NOMO-1 (cell line): Measurements from ENCODE around the gene TIAM2.
A peak's percentile ranks its signal among the peaks of the same experiment; 100 is the strongest.
"Not testable (repeated sequence)": the region's sequence is repeated elsewhere in the genome, so short reads cannot be mapped to it uniquely, and the experiment has no call there.

Source experiments
- DNase-seq, 2 experiments: peaks; one replicate each; lab custom pipeline; 2025; ENCODE audit not compliant: unreplicated experiment in 2 of 2; lab: John Stamatoyannopoulos, UW

The TIAM2 gene

DNA sequence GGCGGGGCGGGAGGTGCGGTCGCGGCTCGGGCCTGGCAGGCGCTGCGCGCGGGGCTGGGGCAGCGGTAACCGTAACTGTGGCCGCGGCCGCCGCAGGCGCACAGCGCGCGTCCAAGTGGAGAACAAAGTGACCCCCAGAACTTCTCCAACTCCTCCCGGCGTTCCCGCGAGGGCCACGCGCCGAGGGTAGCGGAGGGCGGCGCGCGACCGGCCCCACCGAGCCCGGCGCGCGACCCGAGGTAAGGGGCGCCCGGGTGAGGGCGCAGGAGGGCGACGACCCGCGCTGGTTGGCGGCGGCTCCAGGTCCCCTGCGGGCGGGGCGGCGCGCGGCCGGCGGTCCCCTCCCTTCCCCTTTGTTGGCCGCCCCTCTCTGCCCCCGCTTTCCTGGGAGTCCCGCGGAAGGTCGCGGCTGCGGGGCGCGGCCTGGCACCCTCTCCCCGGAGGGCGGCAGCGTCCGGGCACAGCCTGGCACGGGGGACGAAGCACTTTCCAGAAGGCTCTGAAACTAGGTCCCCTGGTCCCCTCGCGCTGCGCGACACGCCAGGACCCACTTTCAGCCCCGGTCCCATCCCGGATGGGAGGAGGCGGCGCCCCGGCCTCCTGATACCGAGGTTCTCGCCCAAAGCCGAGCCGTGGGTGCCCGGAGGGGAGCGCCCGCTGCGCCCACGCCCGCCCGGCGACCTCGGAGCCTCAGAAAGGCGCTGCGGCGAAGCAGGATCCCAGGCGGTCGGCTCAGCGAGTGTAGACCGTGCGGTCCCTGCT is at the start of gene TIAM2:
Gene TIAM2 (plus strand): TSS at position 62 of the 762 bp plus-strand sequence. CDS start 133,909 bp downstream, outside the sequence.
- peak in 1 of 2 experiments; percentile 6 for DNase-seq

DNA sequence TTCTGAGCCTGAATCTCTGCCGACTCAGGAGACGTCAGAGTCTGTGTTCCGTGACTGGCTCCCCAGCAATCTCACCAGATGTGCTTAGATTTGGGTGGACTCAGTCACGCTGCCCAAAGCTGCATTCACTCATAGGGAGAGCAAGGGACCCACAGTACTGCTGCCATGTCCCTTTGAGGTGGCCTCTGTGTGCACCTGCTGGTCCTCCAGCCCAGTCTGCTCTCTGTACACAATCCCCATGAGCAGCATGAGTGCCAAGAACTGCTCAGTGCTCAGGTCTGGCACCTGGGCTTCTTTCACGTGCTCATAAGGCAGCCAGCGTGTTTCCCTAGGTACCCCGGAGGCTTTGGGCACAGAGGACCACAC is 44.2 kb upstream of the TIAM2 start:
- DNase-seq: no peak

DNA sequence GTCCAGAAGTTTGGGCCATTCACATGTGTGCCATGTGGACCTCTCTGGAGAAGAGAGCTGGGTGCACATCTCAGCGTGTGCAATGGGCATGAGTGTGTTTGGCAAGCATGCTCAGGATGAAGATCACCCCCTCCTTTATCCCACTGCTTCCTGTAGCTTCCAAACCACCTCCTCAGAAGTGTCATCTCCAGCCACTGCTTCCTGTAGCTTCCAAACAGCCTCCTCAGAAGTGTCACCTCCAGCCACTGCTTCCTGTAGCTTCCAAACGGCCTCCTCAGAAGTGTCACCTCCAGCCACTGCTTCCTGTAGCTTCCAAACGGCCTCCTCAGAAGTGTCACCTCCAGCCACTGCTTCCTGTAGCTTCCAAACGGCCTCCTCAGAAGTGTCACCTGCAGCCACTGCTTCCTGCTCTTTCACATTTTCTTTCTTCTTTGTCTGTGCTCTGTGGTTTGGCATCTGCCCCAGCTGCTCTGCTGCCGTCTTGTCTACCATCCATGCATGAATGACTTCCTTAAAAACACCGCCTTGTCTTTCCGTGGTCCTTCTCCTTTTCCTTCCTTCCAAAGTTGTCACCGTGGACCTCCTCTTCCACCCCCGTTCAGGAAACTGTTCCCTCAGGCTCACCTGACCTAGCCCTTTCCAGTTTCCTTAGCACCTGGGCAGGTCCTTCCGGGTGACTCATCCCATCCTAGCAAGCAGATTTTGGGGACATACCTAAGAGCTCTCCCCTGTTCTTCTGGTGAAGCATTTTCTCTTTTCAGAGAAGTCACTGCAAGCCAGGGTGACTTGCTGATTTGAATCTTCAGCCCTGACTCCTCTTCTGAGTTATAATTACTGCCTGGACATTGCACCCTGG is 43.5 kb upstream of the TIAM2 start:
- DNase-seq: peak in 1 of 2 experiments; percentile 30

DNA sequence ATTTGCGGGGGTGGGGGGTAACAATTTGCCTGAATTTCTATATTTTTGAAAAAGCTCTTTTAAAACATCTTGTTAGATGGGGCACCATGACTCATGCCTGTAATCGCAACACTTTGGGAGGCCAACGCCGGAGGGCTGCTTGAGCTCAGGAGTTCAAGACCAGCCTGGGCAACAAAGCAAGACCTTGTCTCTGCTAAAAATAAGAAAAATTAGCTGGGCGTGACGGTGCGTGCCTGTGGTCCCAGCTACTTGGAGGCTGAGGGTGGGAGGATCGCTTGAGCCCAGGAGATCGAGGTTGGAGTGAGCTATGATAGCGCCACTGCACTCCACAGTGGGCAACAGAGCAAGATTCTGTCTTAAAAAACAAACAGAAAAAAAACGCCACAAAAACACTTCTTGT is 41.5 kb upstream of the TIAM2 start:
- DNase-seq: no peak

DNA sequence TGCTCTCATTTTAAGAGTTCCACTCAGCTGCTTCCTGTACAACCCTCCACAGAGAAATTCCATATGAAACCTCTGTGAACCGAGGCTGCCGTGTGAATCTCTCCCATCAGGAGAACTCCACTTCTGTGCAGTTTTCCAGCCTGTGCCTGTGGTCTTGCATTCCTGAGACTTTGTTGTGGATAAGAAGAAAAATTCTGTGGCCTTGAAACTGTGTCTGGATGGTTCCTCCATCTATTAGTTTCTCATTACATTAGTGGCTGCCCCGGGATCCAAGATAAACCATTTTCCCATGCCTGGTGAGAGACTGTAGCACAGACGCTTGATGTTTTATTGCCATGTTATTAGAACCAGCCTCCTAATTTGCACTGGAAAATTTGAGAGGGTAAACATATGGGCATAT is 40.8 kb upstream of the TIAM2 start:
- DNase-seq: no peak

DNA sequence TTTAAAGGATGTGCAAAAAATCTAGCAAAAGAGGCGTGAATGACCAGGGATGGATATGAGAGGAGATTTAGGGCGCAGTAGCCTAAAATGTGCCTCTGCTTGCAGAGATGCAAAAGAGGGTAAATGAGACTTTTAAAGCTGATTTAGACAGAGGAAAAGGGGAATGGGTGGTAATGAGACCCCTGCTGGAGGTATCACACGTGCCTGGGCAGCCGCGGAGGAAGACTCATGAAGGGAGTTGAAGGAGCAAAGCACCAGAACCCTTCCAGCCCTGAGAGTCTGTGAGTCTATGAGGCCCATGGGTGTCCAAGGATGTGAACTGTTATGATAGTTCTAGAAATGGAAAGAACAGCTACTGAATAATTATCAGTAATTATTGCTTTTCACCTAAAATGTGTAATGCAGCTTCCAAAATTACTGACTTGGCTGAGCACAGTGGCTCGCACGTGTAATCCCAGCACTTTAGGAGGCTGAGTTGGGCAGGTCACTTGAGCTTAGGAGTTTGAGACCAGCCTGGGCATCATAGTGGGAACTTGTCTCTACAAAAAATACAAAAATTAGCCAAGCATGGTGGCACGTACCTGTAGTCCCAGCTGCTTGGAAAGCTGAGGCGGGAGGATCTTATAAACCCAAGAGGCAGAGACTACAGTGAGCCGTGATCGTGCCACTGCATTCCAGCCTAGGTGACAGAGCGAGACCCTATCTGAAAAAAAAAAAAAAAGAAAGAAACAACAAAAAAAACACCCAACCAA is 38.2 kb upstream of the TIAM2 start:
- DNase-seq: no peak

DNA sequence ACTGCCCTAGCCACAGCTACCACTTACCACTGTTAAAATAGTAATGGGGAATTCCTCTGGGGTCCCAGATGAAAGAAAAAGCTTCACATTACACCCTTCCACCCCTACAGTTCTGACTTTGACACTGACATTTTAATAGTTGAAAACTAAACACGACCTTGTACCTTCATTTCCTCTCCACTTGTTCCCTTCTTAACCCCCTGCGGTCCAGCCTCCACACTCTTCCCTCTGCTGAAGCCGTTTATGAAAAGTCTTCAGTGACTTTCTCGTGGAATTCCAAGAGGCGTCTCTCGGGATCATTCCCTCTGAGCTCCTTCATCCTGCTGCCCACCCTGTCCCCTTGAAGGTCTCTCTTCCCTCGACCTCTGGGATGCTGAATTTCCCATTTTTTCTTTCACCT is 36.6 kb upstream of the TIAM2 start:
- DNase-seq: no peak

DNA sequence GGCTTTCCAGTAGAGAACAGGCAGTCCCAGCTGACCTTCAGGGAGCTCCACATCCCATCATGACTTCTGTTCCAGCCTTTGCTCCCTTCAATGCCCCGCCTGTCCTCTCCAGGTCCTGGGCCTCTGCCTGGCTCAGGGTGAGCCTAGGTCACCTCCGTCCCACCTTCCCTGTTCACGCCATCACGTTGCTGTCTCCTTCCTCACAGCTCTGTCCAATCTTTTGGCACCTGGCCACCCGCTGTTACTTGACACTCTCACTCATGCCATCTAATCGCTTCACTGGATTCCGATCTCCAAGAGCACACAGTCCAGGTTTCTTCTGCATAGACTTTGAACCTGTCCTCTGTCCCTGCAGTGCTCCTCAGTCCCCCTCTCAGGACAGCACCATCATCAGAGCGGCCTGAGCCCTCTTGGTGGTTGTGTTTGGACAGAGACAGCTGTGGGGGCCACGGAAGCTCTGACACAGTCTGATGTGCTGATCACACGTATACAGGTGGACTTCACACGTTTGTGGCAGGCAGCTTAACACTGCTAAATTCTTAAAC is 34.7 kb upstream of the TIAM2 start:
- no peak for DNase-seq

DNA sequence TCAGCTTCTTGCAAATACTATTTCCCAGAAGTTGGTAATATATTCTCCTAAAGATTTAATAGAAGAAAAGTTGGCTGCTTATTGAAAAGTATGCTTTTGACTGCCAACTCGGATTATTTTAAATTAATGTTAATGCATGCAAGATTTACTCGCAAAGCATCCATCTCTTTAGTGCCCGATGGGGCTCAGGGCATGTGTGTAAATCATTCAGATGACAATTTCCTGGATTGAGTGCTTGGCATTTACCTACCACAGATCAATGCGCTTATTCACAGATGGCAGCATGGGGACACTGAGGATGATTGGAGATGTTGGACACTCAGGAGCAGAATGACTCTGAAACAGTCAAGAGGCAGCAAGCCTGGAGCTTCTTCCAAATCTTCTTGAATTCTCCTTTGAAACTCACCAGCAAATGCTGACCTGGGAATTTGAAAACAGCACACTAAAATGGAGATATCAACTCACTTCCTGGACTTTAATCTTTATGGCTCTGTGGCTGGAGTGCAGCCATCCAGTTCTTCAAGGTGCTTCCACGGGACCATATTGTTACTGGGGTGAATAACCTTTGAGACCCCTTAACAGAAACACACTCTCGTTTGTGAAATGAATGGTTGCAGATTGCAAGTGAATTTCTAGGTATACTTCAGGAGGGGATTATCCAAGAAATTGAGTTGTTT is 34.1 kb upstream of the TIAM2 start:
- no peak for DNase-seq

DNA sequence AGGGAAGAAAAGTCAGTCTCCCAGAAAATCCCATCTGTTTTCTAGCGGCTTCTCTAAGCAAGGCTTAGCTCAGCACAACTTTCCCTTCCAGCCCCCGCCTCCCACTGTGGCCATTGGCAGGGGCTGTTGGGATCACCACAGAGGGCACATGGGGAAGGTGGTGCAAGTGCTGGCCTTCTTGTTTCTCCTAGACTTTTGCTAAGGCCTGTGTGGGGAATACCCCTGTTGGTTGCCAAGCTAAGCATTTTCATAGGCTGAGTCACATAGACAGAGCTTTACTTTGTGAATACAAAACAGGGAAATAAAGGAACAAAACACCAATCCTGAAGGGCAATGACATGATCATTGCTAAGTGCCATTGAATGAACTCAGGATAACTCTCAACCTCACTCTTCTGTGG is 32.4 kb upstream of the TIAM2 start:
- no peak for DNase-seq

DNA sequence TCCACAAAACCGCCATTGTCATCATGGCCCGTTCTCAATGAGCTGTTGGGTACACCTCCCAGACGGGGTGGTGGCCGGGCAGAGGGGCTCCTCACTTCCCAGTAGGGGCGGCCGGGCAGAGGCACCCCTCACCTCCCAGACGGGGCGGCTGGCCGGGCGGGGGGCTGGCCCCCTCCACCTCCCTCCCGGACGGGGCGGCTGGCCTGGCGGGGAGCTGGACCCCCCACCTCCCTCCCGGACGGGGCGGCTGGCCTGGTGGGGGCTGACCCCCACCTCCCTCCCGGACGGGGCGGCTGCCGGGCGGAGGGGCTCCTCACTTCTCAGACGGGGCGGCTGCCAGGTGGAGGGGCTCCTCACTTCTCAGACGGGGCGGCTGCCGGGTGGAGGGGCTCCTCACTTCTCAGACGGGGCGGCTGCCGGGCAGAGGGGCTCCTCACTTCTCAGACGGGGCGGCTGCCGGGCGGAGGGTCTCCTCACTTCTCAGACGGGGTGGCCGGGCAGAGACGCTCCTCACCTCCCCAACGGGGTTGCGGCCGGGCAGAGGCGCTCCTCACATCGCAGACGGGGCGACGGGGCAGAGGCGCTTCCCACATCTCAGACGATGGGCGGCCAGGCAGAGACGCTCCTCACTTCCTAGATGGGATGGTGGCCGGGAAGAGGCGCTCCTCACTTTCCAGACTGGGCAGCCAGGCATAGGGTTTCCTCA is 28.9 kb upstream of the TIAM2 start:
- not testable (repeated sequence) for DNase-seq

DNA sequence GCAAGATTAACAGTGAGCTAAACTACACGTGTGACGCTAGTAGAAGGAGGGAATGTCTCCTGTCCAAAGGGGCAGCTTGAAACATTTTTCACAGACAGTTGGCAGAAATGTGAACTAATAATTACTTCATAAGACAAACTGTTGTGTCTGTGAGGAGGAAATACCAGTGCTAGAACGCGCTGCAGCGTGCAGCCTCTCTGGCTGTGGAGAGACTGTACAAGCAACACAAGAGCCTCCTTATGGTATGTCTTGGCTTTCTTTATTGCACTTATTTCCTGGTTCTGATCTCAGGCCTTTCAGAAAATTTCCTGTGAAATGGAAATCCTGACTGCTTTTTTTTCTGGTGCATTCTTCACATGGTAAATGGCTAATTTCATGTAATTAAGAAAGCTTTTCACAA is 25.3 kb upstream of the TIAM2 start:
- DNase-seq: no peak

DNA sequence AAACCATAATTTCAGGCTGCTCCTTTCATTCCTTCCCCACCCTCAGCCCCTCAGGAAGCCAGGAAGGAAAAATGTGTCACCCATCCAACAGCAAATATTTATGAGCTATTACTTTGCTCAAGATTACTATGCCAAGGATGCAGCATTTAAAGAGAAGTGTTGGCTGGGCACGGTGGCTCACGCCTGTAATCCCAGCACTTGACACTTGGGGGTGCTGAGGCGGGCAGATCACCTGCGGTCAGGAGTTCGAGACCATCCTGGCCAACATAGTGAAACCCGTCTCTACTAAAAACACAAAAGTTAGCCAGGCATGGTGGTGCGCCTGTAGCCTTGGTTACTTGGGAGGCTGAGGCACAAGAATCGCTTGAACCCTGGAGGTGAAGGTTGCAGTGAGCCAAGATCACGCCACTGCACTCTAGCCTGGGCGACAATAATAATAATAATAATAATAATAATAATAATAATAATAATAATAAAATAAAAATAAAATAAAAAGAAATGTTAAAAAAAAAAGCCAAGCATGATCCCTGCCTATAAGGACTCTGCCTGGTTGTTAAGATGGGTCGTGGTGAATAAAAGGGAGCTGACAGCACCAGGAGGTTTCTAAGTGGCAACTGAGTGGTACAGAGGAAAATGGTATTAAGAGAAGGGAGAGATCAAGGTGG is 20.5 kb upstream of the TIAM2 start:
- no peak for DNase-seq

DNA sequence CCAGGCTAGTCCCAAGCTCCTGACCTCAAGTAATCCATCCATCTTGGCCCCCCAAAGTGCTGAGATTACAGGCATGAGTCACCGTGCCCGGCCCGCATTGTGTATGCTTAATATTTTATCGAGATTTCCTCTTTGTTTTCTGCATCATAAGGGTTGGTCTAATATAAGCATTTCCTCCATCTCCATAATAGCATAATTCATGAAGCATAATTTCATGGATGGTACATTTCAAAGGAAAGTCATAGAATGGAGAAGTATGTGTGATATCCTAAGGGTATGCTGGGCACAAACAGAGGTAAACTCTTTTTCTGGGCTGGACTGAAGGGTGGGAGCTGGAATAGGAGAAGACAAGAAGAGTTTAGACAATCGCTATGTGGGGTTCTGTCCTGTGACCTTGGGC is 17.5 kb upstream of the TIAM2 start:
- no peak for DNase-seq

DNA sequence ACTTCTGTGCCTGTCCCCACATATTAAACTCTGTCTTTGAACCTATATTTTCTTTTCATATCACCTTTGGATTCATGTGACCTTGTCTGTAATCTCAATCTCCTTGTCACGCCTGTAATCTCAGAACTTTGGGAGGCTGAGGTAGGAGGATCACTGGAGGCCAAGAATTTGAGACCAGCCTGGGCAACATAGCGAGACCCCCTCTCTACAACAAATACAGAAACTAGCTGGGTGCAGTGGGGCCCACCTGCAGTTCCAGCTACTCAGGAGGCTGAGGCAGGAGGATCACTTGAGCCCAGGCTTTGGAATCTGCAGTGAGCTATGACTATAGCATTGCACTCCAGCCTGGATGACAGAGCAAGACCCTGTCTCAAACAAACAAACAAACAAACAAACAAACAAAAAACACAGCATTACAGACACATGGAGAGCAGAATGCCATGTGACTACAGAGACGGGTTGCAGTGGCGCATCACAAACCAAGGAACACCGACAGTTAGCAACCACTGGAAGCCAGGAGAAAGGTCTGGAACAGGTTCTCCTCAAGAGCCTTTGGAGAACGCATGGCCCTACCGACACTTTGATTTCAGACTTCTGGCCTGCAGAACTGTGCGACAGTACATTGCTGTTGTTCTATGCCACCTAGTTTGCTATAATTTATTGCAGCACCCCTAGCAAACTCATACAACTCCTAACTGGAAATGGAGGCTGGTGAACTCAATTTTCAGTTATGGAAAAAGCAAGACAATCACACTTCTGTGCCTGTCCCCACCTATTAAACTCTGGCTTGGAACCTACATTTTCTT is 14.6 kb upstream of the TIAM2 start:
- DNase-seq: no peak

DNA sequence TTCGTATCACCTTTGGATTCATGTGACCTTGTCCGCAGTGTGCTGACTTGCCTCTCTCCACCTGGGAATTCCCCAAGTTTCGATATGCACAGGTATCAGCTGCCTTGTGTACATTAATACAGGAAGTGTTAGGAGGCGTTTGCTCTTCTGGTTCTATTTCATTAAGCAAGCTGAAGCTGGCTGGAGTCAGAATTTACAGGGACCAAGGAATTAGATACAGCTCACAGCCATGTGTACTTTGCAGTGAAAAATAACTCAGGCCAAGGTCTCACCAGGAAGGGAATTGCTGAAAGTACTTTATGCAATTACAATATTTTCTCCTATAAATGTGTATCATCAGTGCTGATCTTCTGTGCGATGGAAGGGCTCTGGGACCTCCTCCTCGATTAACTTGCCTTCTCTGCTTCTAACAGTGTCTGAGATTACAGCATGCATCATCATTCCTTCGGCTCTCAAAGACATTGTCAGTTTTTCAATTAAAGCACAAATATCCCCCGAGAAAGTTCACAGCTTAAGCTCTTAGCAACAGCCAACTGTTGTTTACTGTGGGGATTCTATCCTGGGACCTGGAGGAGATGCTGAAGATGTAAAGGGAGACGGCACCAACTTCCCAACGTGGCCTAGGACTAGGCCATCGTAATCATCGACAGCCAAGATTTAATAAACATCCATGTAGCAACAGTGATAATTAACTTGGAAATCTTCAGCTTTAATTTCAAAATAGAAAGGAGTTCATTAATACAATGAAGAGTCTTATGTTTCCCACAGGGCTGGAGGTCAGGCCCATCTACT is 13.8 kb upstream of the TIAM2 start:
- no peak for DNase-seq

DNA sequence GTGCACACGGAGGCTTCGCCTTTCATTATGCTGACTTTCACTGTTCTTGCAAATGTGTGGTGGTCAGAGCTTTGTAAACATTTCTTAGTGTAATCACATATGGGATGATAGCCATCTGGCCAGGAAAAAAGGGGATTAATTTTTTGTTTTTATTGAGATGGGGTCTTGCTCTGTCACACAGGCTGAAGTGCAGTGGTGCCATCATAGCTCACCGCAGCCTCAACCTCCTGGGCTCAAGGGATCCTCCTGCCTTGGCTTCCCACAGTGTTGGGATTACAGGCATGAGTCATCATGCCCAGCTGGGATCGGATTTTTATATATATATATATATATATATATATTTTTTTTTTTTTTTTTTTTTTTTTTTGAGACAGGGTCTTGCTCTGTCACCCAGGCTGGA is 11.0 kb upstream of the TIAM2 start:
- DNase-seq: no peak

DNA sequence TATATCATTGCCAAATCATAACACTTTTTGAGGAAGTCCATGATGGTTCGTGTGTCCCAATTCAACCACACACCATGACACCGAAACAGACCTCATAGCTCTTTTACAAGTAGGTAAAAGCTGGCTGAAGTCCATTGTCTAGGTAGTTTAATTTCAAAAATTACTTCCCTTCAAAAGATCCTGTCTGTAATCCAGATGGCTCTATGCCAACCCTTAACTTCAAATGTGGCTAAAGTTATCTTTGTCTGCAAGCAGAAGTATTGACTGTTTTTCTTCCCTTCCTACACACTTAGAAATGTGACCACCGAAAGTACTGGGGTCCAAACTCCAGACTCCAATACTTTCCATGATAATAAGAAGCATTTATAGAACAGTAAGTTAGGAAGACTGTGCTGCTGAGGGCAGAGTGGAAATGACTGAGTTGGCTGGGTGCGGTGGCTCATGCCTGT is 8.3 kb upstream of the TIAM2 start:
- DNase-seq: peak; percentile 20 to 66
